Adipocyte (in vitro differentiated cells): Measurements from ENCODE around the gene GHRHR.

Source experiments
- DNase-seq: peaks from one replicate; pipeline ENCODE4 v3.0.0-alpha.2; 2015; ENCODE audit warnings: low read depth
- H3K27me3 ChIP-seq: replicated peaks from 2 replicates; pipeline ENCODE4 v1.7.0; 2013; ENCODE audit warnings: mild to moderate bottlenecking, low read length, moderate library complexity; ENCODE audit not compliant: control insufficient read depth, insufficient read depth
- H3K36me3 ChIP-seq: 2 replicates; pipeline ENCODE4 v1.7.0; 2013; ENCODE audit warnings: low read length, mild to moderate bottlenecking, moderate library complexity; ENCODE audit not compliant: control insufficient read depth, insufficient read depth, severe bottlenecking
- H3K4me1 ChIP-seq: 2 replicates; pipeline ENCODE4 v1.7.0; 2013; ENCODE audit warnings: mild to moderate bottlenecking, low read length, moderate library complexity; ENCODE audit not compliant: control insufficient read depth, insufficient read depth
- H3K4me3 ChIP-seq: 2 replicates; pipeline ENCODE4 v1.7.0; 2013; ENCODE audit warnings: mild to moderate bottlenecking, low read length, moderate library complexity
- H3K9ac ChIP-seq: 2 replicates; pipeline ENCODE4 v1.7.0; 2013; ENCODE audit warnings: mild to moderate bottlenecking, low read length, moderate library complexity
- H3K9me3 ChIP-seq: 2 replicates; pipeline ENCODE4 v1.7.0; 2013; ENCODE audit warnings: mild to moderate bottlenecking, low read length, moderate library complexity; ENCODE audit not compliant: control insufficient read depth

GHRHR gene

DNA sequence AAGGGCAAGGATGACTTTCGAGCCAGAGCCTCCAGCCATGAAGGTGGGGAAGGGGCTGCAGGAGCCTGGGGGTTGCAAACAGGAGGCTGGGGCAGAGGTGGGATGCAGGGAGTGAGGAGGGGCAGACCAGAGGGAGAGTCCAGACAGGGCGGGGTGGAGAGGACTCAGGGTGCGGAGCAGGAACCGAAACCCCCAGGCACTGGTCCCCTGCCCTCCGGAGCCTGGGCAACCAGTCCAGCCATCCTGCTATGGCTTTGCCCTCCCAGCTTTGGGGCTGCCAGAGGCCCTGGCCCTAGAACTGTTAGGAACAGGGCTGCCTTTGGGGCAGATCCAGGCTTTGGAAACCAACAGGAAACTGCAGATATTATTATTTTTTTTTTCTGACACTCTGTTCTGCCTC, 24.2 kb downstream of the GHRHR start:
- H3K27me3 ChIP-seq = no peaks in the 10 kb centered on the region
- H3K4me1 ChIP-seq = peaks cover 37% of the 10 kb centered on the region
- no peak overlapping the region for H3K4me3 ChIP-seq
- no peaks in the 10 kb centered on the region for H3K9me3 ChIP-seq
- H3K9ac ChIP-seq = no peak overlapping the region
- no peaks in the 10 kb centered on the region for H3K36me3 ChIP-seq
- no peak for DNase-seq

DNA sequence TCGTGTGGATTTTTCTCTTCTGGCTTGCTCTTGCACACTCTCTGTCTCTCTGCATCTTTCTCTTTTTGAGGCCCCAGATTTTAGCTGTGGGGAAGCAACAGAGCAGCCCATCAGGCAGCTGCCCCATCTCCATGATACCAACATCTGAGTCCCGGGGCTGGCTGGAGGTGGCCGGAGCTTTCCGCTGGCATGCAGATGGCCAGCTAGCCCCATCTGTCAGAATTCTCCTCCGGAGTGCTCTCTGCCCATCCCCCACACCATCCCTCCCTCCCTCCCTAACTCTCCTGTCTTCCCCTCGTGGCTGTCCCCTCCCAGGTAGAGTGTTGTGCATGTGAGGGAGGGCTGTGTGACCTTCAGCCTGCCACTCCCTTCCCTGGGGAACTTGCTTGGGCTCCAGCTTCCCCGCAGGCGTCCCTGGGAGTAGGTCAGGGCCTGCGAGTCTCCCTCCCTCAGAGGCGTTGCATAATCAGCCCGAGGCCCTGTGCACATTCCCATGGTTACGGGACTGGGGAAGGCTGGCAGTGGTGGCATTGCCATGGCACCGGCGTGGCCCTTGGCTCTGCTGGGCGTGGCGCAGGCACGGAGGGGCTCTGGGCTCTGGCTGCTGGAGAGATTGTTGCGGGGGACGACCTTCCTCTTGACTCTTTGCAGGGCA, 24.7 kb downstream of the GHRHR start:
- H3K36me3 ChIP-seq = no peaks in the 10 kb centered on the region
- no peaks in the 10 kb centered on the region for H3K9me3 ChIP-seq
- no peak overlapping the region for H3K9ac ChIP-seq
- no peaks in the 10 kb centered on the region for H3K27me3 ChIP-seq
- H3K4me3 ChIP-seq = no peak overlapping the region
- H3K4me1 ChIP-seq = peaks cover 37% of the 10 kb centered on the region
- DNase-seq = peak; percentile 39

DNA sequence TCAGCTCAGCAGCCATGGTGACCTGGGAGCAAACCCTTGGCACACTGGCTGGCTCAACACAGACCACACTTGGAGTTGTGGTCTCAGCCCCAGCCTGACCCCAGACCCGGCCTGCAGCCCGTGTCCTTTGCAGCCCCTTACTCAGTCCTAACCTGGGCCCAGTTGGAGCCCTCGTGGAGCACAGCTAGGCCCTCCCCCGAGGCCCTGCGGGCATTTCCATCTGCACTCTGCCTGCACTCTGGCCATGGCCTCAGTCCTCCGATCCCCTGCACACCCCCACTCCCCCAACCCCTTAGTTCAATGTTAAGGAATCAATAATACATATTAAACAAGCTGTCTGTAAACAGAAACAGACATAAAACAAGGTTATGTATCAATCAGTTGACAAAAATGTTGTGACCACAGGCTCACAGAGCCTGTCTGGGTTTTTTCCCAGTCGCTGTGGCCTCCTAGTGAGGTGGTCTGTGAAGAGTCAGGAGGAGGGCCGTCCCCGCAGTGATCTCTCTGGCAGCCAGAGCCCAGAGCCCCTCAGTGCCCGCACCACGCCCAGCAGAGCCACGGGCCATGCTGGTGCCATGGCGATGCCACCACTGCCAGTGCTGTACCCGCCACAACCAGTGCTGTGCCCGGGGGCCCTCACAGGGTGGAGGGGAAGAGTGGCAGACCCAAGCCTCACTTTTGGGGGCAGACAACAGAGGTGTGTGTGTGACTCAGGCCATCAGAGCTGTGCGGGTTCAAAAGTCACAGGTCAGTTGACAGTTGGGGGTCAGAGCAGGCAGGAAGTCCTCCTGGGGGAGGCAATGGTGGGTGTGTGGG, 25.5 kb downstream of the GHRHR start:
- Histone ChIP-seq H3K9me3 (no peaks in the 10 kb centered on the region), H3K9ac (no peak overlapping the region), H3K27me3 (no peaks in the 10 kb centered on the region), H3K4me1 (peaks cover 37% of the 10 kb centered on the region), H3K4me3 (no peak overlapping the region), H3K36me3 (no peaks in the 10 kb centered on the region)
- no peak for DNase-seq

DNA sequence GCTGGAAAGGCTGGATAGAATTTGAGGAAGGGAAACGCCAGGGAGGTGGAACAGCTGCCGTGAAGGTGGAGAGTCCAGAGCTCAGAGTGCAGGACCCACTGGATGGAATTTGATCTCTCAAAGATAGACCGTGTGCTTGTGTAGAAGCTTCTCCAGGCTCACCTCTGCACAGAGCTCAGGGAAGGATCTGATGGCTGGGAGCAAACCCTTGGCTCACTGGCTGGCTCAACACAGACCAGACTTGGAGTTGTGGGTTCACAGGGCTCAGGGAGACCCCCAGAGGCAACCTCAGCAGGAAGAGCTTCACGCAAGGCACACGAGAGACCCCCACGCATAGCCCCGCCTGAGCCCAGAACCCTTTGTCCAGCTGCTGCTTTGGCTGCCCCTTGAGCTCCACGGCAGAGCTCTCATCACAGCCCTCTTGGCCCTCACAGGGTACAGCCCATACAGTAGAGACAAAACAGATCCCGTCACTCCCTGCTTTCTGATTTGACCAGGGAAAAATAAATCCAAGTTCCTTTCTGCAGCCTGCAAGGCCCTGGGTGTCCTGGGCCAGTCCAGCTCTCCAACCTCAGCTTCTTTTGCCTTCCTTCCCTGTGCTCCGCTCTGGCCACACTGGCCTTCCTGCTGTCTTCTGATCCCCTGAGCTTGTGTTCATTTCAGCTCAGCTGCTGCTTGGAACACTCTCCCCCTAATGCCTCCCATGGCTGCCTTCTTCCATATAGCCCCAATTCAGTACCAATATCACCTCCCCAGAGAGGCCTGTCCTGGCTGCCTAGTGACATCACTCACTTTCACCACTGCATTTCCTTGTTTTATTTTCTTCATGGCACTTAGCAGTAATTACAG, 26.3 kb downstream of the GHRHR start:
- H3K27me3 ChIP-seq = no peaks in the 10 kb centered on the region
- peaks cover 33% of the 10 kb centered on the region for H3K4me1 ChIP-seq
- H3K9ac ChIP-seq = no peak overlapping the region
- no peak overlapping the region for H3K4me3 ChIP-seq
- no peaks in the 10 kb centered on the region for H3K9me3 ChIP-seq
- DNase-seq = no peak
- no peaks in the 10 kb centered on the region for H3K36me3 ChIP-seq

DNA sequence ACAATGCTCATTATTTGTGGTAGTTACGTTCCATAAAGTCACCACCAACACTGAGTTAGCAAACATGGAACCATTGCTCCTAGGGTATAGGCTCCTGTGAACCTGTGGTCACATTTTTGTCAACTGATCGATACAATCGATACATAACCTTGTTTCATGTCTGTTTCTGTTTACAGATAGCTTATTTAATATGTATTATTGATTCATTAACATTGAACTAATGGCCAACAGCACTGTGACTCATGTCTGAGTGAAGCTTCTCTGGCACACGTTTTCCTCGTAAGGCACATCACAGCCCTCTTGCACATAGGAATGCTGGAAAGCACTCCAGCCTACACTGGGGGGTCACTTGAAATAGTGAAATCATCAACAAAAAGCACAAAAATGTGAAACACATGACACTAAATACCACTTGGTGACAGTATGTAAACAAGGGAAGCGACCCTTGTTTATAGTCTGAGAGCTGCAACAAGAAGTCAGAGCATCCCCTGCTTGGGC, 27.0 kb downstream of the GHRHR start:
- H3K27me3 ChIP-seq = no peaks in the 10 kb centered on the region
- no peaks in the 10 kb centered on the region for H3K36me3 ChIP-seq
- no peaks in the 10 kb centered on the region for H3K9me3 ChIP-seq
- H3K9ac ChIP-seq = no peak overlapping the region
- H3K4me3 ChIP-seq = no peak overlapping the region
- H3K4me1 ChIP-seq = peaks cover 37% of the 10 kb centered on the region
- no peak for DNase-seq

DNA sequence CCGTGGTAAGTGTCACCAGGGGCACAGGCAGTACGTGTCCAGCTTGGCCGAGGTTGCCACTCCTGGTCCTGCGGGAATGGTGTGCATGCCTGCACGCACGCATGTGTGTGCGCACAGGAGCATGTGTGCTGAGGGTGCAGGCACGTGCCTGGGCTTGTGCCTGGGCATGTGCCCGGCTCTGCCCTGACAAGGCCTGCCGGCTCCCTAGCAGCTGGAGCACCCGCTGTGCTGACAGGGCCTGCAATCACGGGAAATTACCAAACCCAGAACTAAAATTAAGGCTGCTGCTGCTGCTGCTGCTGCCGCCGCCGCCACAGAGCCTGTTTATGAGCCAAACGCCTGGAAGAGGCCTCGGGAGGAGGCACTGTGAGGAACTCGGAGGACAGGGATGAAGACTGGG, 28.7 kb downstream of the GHRHR start:
- peaks cover 53% of the 10 kb centered on the region for H3K4me1 ChIP-seq
- no peaks in the 10 kb centered on the region for H3K36me3 ChIP-seq
- H3K4me3 ChIP-seq = no peak overlapping the region
- no peak overlapping the region for H3K9ac ChIP-seq
- DNase-seq = no peak
- H3K9me3 ChIP-seq = no peaks in the 10 kb centered on the region
- H3K27me3 ChIP-seq = no peaks in the 10 kb centered on the region

DNA sequence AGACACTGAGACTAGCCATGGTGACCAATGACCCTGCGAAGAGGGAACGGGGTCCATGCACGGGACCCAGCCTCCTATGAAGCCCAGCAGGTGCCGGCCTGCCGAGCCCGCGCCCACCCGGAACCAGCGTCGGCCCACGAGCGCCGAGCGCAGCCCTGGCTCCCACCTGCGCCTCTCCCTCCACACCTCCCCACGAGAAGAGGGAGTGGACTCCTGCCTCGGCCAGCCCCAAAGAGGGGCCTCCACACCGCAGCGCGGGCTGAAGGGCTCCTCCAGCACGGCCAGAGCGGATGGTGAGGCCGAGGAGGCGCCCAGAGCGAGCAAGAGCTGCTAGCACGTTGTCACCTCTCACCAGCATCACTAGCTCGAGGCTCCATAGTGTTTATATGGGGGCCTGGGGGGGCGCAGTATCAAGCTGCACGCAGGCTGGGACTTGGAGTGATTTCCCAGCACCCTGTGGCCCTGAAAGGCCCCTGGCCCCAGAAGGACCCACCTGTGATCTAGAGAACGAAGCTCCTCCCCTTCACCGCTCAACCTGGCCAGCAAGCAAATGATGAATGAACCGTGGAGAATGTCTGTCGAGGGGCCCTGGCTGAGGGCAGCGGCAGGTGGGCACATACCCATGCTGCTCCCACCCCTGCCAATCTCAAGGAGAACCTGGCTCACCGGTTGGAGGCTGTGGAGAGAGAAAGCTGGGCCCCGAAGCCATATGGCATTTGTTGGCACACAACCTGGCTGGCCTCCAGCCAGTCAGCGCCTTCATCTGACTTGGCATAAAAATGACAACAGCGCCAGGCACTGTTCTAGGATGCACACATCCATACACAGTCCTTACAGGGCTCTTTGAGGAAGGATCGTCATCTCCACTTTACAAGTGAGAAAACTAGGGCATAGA, 30.7 kb downstream of the GHRHR start:
- no peaks in the 10 kb centered on the region for H3K9me3 ChIP-seq

DNA sequence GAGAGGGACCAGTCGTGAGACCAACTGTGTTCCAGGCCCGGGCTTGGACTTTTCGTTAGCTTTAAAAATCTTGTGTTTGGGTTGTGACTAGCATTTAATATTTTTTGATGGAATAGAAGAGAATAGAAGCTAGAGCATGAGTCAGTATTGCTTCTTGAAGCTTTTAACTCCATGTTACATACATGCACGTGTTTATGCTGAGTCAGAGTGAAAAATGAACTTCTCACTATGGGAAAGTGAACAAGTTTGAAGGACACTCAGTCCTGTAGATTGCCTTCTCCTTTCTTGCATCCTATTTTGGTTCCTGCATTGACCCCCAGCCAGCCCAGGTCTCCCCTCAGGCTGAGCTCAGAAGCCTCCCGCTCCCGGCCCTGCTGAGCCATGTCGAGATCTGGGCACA, 31.8 kb downstream of the GHRHR start:
- Histone ChIP-seq H3K9ac (no peak overlapping the region), H3K4me1 (peaks cover 39% of the 10 kb centered on the region), H3K36me3 (no peaks in the 10 kb centered on the region), H3K27me3 (no peaks in the 10 kb centered on the region), H3K9me3 (no peaks in the 10 kb centered on the region), H3K4me3 (no peak overlapping the region)
- peak; percentile 24 for DNase-seq

More for the DNA sequence above, 30.7 kb downstream of the GHRHR start:
- H3K36me3 ChIP-seq = no peaks in the 10 kb centered on the region
- H3K4me3 ChIP-seq = no peak overlapping the region
- H3K27me3 ChIP-seq = no peaks in the 10 kb centered on the region
- DNase-seq = no peak
- H3K9ac ChIP-seq = no peak overlapping the region
- peaks cover 35% of the 10 kb centered on the region for H3K4me1 ChIP-seq

DNA sequence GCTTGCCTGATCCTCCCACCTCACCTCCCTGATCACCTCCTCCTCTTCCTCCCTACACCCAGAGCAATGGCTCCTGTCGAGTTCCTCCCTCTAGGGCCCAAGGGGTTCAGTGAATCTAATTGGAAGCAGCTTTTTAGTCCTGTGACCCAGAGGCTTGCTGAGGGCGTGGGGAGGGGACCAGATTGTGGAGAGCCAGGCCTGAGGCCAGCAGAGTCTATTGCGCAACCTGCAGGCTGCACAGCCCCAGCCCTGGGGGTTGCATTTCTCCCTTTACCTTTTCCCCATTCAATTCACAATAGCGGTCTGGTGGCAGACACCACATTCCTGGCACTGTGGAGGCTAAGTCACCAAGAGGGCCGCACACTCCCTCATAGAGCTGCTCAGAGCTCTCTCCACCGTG, 32.5 kb downstream of the GHRHR start:
- Histone ChIP-seq H3K9ac (peak overlapping the region; percentile 11), H3K36me3 (no peaks in the 10 kb centered on the region), H3K9me3 (no peaks in the 10 kb centered on the region), H3K4me3 (peak overlapping the region; percentile 10), H3K27me3 (no peaks in the 10 kb centered on the region), H3K4me1 (peaks cover 34% of the 10 kb centered on the region)
- DNase-seq = peak; percentile 42

DNA sequence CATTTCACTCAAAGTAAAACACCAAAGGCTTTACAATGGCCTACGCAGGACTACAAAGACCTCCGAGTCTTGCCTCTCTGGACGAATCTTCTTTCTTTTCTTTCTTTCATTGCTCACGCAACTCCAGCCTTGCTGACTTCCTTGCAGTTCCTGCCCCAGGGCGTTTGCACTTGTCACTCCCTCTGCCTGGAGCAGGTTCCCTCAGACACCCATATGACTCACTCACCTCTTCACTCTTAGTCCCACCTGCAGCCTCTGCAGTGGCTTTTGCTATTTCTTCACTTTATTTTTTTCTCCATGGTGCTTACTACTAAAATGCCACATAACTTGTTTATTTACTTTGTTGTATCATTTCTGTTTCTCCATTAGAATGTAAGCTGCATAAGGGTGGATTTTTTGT, 33.1 kb downstream of the GHRHR start:
- H3K9ac ChIP-seq = no peak overlapping the region
- no peaks in the 10 kb centered on the region for H3K36me3 ChIP-seq
- no peaks in the 10 kb centered on the region for H3K9me3 ChIP-seq
- H3K4me1 ChIP-seq = peaks cover 34% of the 10 kb centered on the region
- no peaks in the 10 kb centered on the region for H3K27me3 ChIP-seq
- H3K4me3 ChIP-seq = no peak overlapping the region
- no peak for DNase-seq
